H1 (cell line): ENCODE data around the gene ABTB1. TPM values are rescaled to one million over a fixed set of nuclear protein-coding genes. Genes with fewer than 3 reads are reported as not detected.

Source experiments
- CHD2 ChIP-seq: IDR thresholded peaks from 2 replicates; pipeline ENCODE4 v1.6.1; 2012; ENCODE audit warnings: low read length, improper control_type of control experiment
- POU5F1 ChIP-seq: IDR thresholded peaks from 2 replicates; pipeline ENCODE4 v1.6.1; 2011; ENCODE audit warnings: low read depth, mild to moderate bottlenecking, low read length, moderate library complexity
- RNF2 ChIP-seq: fragments of 200-900, 300-1000 bp; sonication (generic); IDR thresholded peaks from 2 replicates; pipeline ENCODE4 v1.7.1; 2016; ENCODE audit warnings: borderline replicate concordance, low read depth, mild to moderate bottlenecking, antibody characterized with exemption, low read length; ENCODE audit not compliant: poor library complexity, severe bottlenecking; ENCODE audit errors: missing control alignments
- SRF ChIP-seq: IDR thresholded peaks from 2 replicates; pipeline ENCODE4 v1.6.1; 2011; ENCODE audit warnings: mild to moderate bottlenecking, low read depth, low read length, moderate library complexity
- polyA plus RNA-seq, 7 experiments: library from polyadenylated mRNA; depleted of rRNA in 3 of 7; stranded (reverse) in 5 of 7; unstranded in 2 of 7; fragments of >200 nt in 5 of 7; fragments of 200-250 nt in 2 of 7; gene quantifications; 1 replicate in 5 of 7; 2 replicates in 1 of 7; 4 replicates in 1 of 7; pipeline versions ENCODE4 v1.2.1 to v1.2.3, GENCODE V29; 2011 to 2013; ENCODE audit warnings: missing spikeins in 2 of 7, mixed read lengths in 2 of 7
- total RNA-seq: library from RNA; stranded (reverse); fragmentation: NEBNext Ultra II Directional; extraction: Animal tissue kit (Norgen Biotek cat#: 25700); gene quantifications from 2 replicates; pipeline ENCODE4 v1.2.1, GENCODE V29; 2021

ABTB1 gene
- total and polyA plus RNA-seq, 2 of the 8 experiments (the other 6 are each of a cell fraction or from before 2014, with no cell fraction given): 7.1 to 9.4 TPM

- TF ChIP-seq RNF2 (no peak), POU5F1 (no peak), SRF (no peak), CHD2 (no peak)
These were observed 3.1 kb downstream of the ABTB1 start (continued) for GRCh38 chr3:127675651-127676391.
